Skeletal muscle satellite cell (primary cell): ENCODE results near the gene WBP4.

Source experiments
- H3K27me3 ChIP-seq: 2 replicates; pipeline ENCODE4 v1.7.0; 2013; ENCODE audit warnings: low read length; ENCODE audit not compliant: control insufficient read depth, insufficient read depth
- H3K36me3 ChIP-seq: 2 replicates; pipeline ENCODE4 v1.7.0; 2013; ENCODE audit warnings: mild to moderate bottlenecking, control low read depth, low read length; ENCODE audit not compliant: insufficient read depth
- H3K4me1 ChIP-seq: 2 replicates; pipeline ENCODE4 v1.7.0; 2013; ENCODE audit warnings: low read length; ENCODE audit not compliant: control insufficient read depth, insufficient read depth
- H3K4me2 ChIP-seq: 2 replicates; pipeline ENCODE4 v1.7.0; 2013; ENCODE audit warnings: mild to moderate bottlenecking, low read length
- H3K4me3 ChIP-seq: 2 replicates; pipeline ENCODE4 v1.7.0; 2013; ENCODE audit warnings: low read length
- H3K9ac ChIP-seq: 2 replicates; pipeline ENCODE4 v1.7.0; 2013; ENCODE audit warnings: mild to moderate bottlenecking, low read depth, low read length, moderate library complexity
- H3K9me3 ChIP-seq: replicated peaks from 2 replicates; pipeline ENCODE4 v1.7.0; 2013; ENCODE audit warnings: mild to moderate bottlenecking, control low read depth, low read length

WBP4 gene

DNA sequence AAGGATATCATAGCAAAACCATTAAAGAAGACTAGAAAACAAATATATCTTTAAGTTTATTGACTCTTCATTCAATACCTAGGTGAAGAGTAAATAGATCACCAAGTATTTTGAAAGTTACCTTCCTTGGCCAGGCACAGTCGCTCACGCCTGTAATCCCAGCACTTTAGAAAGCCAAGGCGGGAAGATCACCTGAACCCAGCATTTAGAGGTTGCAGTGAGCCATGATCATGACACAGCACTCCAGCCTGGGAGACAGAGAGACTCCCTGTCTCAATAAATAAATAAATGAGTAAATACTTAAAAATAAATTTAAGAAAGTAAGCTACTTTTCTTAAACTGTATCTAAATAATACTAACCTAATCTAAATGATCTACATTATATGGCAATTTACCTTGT lies 8.9 kb upstream of the WBP4 start:
- Histone ChIP-seq H3K4me2 (no peak overlapping the region), H3K9me3 (no peaks in the 10 kb centered on the region), H3K27me3 (no peaks in the 10 kb centered on the region), H3K9ac (no peak overlapping the region), H3K36me3 (peaks cover 2% of the 10 kb centered on the region), H3K4me3 (no peak overlapping the region), H3K4me1 (peaks cover 26% of the 10 kb centered on the region)

DNA sequence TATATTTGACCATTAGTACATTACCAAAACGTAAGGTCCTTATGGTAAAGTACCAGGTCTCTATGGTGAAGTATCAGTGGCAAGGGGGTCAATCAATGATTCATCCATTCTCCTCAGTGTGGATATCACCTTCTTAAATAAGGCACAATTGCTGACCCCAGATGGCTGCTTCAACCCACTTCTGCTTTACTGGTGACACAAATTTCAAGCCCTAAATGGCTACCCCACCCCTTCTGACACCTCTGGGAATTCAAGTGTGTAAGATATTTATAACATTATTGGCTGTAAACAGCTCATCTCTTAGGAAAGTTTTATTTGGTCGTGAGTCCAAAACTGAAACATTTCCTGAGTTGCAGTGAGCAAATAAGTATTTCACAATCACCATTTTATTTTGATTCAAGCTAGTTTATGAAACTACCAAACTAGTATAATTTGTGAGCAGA lies 7.9 kb upstream of the WBP4 start:
- H3K4me1 ChIP-seq = peaks cover 31% of the 10 kb centered on the region
- H3K4me2 ChIP-seq = peak overlapping the region; percentile 59
- peak overlapping the region; percentile 49 for H3K9ac ChIP-seq
- H3K27me3 ChIP-seq = no peaks in the 10 kb centered on the region
- H3K9me3 ChIP-seq = no peaks in the 10 kb centered on the region
- peaks cover 6% of the 10 kb centered on the region for H3K36me3 ChIP-seq
- peak overlapping the region; percentile 37 for H3K4me3 ChIP-seq

DNA sequence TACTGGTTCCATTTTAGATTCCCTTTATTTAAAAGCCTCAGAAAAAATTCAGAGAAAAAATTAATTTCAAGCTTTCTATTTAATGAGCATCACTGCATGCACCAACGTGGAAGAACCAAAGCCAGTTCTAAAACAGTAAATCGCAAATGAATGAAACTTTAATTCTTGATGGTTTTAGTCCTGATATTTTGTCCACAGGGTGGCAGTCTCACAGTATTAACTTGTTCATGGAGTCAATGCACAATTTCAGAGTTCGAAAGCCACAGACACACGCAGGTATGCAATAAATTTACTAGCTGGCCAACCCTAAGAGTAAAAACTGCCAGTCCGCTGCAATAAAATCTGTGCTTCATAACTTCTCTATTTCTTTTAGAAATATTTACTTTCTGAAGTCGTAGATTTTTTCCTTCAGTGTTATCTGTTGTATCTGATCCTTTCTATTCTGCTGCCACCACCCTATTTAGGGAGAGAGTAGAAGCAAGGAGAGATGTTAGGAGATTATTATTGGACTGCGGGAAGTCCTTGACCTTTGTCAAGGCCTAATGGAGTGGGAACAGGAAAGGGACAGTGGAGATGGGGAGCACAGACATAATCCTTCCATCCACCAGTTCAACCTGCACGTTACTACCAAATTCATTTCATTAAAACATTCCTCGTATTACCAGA lies 7.0 kb upstream of the WBP4 start:
- no peaks in the 10 kb centered on the region for H3K27me3 ChIP-seq
- H3K4me2 ChIP-seq = peak overlapping the region; percentile 59
- H3K9me3 ChIP-seq = no peaks in the 10 kb centered on the region
- peaks cover 35% of the 10 kb centered on the region for H3K4me1 ChIP-seq
- peaks cover 7% of the 10 kb centered on the region for H3K36me3 ChIP-seq
- peak overlapping the region; percentile 49 for H3K9ac ChIP-seq
- peak overlapping the region; percentile 29 for H3K4me3 ChIP-seq

DNA sequence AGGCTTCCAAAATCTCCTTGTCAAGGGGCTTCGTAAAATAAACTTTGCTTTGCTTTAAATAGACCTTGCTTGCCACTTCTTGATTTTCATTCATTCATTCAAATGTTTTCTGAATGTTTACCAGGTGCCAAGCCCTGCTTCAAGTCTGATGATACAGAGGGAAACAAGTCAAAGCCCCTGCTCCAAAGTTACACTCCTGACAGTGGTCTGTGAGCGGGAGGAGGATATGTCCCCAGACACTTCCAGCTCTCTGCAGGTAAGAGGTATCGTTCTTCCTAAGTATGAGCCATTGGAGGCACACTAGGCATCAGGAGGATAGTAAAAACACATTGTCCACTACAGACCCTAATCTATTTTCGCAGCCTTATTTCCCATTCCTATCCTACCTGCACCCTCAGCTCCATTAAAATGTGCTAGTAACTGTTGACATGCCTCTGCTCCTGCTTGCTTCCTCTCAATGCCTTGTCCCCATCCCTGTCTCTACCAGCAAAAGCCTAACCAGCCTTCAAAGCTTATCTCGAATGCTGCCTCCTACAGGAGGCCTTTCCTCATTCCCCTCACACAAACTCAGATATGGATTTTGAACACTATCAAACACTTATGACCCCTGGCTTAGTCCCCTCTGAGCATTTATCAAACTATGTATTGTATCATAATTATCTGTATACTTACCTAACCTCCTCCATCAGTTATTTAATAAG lies 6.2 kb upstream of the WBP4 start:
- no peak overlapping the region for H3K9ac ChIP-seq
- H3K9me3 ChIP-seq = no peaks in the 10 kb centered on the region
- peak overlapping the region; percentile 59 for H3K4me2 ChIP-seq
- peaks cover 35% of the 10 kb centered on the region for H3K4me1 ChIP-seq
- H3K36me3 ChIP-seq = peaks cover 5% of the 10 kb centered on the region
- no peak overlapping the region for H3K4me3 ChIP-seq
- H3K27me3 ChIP-seq = no peaks in the 10 kb centered on the region

DNA sequence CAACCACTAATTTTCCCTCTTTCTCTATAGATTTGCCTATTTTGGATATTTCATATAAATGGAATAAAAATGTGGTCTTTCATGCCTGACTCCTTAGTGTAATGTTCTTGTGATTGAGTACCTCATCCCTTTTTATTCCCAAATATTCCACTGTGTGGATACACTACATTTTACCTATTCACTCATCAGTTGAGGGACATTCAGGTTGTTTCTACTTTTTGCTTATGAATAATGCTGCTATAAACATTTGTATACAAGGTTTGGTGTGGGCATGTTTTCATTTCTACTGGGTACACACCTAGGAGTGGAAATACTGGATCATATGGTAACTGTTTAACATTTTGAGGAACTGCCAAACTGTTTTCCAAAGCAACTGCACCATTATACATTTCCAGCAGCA lies 5.1 kb upstream of the WBP4 start:
- peak overlapping the region; percentile 29 for H3K4me2 ChIP-seq
- no peaks in the 10 kb centered on the region for H3K27me3 ChIP-seq
- peaks cover 35% of the 10 kb centered on the region for H3K4me1 ChIP-seq
- H3K9me3 ChIP-seq = no peaks in the 10 kb centered on the region
- peaks cover 5% of the 10 kb centered on the region for H3K36me3 ChIP-seq
- H3K4me3 ChIP-seq = no peak overlapping the region
- H3K9ac ChIP-seq = no peak overlapping the region

DNA sequence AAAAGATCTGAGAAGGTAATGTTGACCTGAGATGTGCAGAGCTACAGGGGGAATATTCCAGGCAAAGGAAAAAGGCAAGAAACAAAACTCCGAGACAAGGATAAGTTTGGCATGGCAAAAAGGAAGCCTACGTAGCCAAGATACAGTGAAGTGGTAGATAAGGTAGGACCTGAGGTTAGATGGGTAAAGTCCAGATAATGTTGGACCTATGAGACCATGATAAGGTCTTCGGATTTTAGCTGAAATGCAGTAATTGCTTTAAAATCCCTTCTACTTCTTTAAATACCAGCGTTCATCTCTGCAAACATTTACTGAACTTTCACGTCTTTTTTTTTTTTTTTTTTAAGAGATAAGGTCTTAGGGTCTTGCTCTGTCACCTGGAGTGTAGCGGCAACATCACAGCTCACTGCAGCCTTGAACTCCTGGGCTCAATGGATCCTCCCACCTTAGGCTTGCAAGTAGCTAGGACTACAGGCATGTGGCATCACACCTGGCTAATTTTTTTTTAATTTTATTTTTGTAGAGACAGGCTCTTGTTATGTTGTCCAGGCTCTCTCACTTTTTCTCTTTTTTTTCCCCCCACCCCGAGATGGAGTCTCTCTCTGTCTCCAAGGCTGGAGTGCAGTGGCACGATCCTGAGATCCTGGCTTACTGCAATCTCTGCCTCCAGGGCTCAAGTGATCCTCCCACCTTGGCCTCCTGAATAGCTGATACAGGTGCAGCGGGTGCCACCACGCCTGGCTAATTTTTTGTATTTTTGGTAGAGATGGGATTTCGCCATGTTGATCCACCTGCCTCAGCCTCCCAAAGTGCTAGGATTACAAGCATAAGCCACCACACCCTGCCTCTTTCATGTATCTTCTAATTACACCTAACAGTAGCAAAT lies 4.2 kb upstream of the WBP4 start:
- Histone ChIP-seq H3K36me3 (peaks cover 5% of the 10 kb centered on the region), H3K9me3 (no peaks in the 10 kb centered on the region), H3K4me2 (peak overlapping the region; percentile 92), H3K4me1 (peaks cover 35% of the 10 kb centered on the region), H3K4me3 (no peak overlapping the region), H3K9ac (no peak overlapping the region), H3K27me3 (no peaks in the 10 kb centered on the region)

DNA sequence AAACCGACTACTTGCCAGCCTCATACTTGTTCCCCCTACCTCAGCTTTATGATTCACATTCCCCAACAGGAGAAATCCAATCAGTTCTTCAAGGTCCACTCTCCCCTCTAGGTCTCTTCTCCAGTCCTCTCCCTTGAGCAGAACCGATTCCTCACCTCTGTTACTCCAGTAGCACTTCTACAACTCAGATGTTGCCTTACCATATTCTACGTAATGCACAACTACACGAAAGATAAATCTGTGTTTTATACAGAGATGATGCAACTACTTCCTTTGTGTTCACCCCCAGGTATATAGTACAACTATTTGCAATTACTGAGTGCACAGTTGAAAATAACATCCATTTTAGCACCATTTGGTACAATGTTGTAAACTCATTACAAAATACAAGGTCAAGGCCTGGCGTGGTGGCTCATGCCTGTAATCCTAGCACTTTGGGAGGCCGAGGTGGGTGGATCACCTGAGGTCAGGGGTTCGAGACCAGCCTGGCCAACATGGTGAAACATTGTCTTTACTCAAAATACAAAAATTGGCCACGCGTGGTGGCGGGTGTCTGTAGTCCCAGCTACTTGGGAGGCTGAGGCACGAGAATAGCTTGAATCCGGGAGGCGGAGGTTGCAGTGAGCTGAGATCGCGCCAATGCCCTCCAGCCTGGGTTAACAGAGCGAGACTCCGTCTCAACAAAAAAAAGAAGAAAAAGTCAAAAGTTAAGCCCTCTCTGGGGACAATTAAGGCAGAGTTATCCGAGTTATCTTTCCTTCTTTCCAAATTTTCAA lies 2.8 kb upstream of the WBP4 start:
- H3K9me3 ChIP-seq = no peaks in the 10 kb centered on the region
- H3K36me3 ChIP-seq = peaks cover 7% of the 10 kb centered on the region
- H3K27me3 ChIP-seq = no peaks in the 10 kb centered on the region
- H3K4me2 ChIP-seq = peak overlapping the region; percentile 92
- peak overlapping the region; percentile 98 for H3K9ac ChIP-seq
- peak overlapping the region; percentile 98 for H3K4me3 ChIP-seq
- peaks cover 38% of the 10 kb centered on the region for H3K4me1 ChIP-seq

DNA sequence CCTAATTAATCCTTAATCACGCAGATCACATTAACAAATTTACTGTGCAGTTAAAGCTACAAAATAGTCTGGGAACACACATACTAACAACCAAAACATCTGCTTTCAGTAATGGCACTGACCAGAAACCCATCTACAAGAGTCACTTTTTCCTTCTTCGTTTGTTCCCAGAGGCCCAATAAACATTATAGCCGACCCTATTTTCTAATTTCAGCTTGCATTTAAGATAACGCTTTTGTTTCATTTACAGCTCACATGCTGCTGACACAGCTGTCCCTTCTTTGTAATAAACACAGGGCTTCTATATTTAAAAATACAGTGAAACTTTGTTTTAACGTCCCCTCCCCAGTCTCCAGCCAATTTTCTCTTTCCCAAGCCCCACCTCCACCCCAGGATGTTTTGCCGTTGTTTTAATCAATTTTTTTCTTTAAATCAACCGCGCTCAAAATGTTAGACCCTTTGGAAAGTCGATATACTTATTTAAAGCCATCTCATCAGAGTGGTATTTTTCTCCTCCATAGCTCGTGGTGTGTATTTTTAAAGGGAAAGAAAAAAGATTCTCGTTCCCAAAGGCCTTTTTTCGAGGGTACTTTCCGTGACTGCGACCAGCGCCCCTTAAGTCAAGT lies 1.7 kb upstream of the WBP4 start:
- Histone ChIP-seq H3K4me2 (peak overlapping the region; percentile 92), H3K4me3 (peak overlapping the region; percentile 98), H3K36me3 (peaks cover 12% of the 10 kb centered on the region), H3K27me3 (no peaks in the 10 kb centered on the region), H3K9me3 (no peaks in the 10 kb centered on the region), H3K9ac (peak overlapping the region; percentile 98), H3K4me1 (peaks cover 37% of the 10 kb centered on the region)

DNA sequence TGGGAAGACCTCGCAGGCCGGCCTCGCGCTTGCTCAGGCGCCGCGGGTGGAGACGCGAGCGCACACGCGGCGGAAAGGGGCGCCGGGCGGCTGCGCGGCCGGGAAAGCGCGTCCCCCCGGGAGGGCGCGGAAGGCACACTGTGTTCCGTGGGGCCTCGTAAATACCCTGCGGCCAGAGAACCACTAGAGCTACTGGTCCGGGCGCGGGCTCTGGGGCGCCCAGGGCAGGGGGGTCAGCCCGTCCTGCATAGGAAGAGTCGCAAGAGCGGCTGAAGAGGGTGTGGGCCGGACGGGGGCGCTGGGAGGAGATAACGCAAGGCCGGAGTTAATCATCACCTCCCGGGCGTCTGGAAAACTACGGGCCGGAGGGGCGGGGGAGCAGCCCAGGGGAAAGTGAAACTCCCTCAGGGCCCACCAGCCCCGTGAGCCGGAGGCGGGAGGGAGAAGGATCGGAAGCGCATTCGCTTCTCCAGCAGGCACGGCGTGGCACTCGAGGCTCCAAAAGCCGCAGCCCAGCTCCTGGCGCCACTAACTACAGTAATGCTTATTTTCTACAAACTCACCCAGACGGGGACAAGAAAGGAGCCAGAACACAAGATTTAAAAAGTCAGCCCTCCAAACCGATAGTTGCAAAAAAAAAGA lies 1.1 kb upstream of the WBP4 start:
- peak overlapping the region; percentile 98 for H3K9ac ChIP-seq
- H3K4me1 ChIP-seq = peaks cover 40% of the 10 kb centered on the region
- H3K36me3 ChIP-seq = peaks cover 12% of the 10 kb centered on the region
- H3K4me2 ChIP-seq = peak overlapping the region; percentile 92
- H3K9me3 ChIP-seq = no peaks in the 10 kb centered on the region
- no peaks in the 10 kb centered on the region for H3K27me3 ChIP-seq
- H3K4me3 ChIP-seq = peak overlapping the region; percentile 98

DNA sequence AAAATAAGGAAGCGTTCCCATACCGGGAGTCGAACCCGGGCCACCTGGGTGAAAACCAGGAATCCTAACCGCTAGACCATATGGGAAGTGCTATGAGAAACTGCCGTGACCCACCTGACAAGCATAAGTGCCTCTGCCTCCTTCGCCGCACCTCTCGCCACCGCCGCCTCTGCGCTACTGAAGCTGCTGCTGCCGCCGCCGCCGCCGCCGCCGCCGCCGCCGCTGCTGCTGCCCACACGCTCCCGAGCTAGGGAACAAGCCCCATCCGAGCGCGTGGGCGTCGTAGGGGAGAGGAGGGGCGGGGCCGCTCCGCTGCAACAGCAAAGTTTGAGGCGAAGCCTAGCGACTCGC lies 610 bp upstream of the WBP4 start:
- H3K4me2 ChIP-seq = peak overlapping the region; percentile 92
- H3K4me1 ChIP-seq = peaks cover 45% of the 10 kb centered on the region
- no peaks in the 10 kb centered on the region for H3K27me3 ChIP-seq
- H3K9ac ChIP-seq = peak overlapping the region; percentile 98
- peaks cover 14% of the 10 kb centered on the region for H3K36me3 ChIP-seq
- H3K4me3 ChIP-seq = peak overlapping the region; percentile 98
- no peaks in the 10 kb centered on the region for H3K9me3 ChIP-seq
